Measurements from ENCODE around the gene TTLL11.

GRCh38 chr9:121889990-121890563, 203.0 kb downstream of the TTLL11 start:
- TF ChIP-seq, protein P1, sequence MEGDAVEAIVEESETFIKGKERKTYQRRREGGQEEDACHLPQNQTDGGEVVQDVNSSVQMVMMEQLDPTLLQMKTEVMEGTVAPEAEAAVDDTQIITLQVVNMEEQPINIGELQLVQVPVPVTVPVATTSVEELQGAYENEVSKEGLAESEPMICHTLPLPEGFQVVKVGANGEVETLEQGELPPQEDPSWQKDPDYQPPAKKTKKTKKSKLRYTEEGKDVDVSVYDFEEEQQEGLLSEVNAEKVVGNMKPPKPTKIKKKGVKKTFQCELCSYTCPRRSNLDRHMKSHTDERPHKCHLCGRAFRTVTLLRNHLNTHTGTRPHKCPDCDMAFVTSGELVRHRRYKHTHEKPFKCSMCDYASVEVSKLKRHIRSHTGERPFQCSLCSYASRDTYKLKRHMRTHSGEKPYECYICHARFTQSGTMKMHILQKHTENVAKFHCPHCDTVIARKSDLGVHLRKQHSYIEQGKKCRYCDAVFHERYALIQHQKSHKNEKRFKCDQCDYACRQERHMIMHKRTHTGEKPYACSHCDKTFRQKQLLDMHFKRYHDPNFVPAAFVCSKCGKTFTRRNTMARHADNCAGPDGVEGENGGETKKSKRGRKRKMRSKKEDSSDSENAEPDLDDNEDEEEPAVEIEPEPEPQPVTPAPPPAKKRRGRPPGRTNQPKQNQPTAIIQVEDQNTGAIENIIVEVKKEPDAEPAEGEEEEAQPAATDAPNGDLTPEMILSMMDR (IDR thresholded peaks at IDR 0.05; ENCODE audit: insufficient read depth, low read depth, low read length) = no peak
- no peak for TF ChIP-seq EZH2 (IDR thresholded peaks at IDR 0.05; ENCODE audit: insufficient read depth, low read length)
